CD4-positive, alpha-beta T cell treated with Interleukin-1 beta for 1 hour (primary cell): ENCODE data around the gene RGS17.
"Not testable (repeated sequence)": the region's sequence is repeated elsewhere in the genome, so short reads cannot be mapped to it uniquely, and the experiment has no call there.

Experiments used
- DNase-seq, 2 donors: peaks; one replicate each; pipeline ENCODE4 v3.0.0-alpha.2; 2020 to 2022

The RGS17 gene, protein sequence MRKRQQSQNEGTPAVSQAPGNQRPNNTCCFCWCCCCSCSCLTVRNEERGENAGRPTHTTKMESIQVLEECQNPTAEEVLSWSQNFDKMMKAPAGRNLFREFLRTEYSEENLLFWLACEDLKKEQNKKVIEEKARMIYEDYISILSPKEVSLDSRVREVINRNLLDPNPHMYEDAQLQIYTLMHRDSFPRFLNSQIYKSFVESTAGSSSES

GRCh38 chr6:153131037-153131981, at the start of gene RGS17:
TSS of gene RGS17 (minus strand) at chr6:153131282. CDS start at chr6:153044018, 87,264 bp downstream.
- DNase-seq, result peak; percentile 7 to 37

GRCh38 chr6:153172815-153173214, 41.7 kb upstream of the RGS17 start:
- no peak for DNase-seq

- DNase-seq, result no peak
Measured at GRCh38 chr6:153170511-153170910, 39.4 kb upstream of the RGS17 start.

GRCh38 chr6:153167907-153168306, 36.8 kb upstream of the RGS17 start:
- no peak for DNase-seq

GRCh38 chr6:153167061-153167891, 36.2 kb upstream of the RGS17 start:
- DNase-seq, result no peak

GRCh38 chr6:153162646-153163045, 31.6 kb upstream of the RGS17 start:
- no peak for DNase-seq

DNA sequence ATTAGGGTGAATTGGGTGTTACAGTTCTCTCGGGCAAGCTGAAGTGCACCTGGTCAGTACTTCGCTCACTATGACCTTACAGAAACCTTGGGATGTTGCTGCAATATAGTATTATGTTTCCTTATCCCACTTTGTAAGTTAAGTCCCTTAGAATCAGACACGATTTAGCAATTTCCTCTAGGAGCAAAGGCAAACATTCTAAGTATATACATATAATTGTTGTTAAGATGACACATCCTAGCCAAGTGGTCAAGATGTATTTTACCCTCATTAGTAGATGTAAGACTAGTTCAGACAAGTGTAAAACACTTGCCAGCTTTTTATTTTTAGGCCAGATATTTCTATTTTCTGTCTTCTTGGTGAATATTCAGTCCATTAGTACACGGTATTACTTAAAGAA, 31.1 kb upstream of the RGS17 start:
- no peak for DNase-seq

DNA sequence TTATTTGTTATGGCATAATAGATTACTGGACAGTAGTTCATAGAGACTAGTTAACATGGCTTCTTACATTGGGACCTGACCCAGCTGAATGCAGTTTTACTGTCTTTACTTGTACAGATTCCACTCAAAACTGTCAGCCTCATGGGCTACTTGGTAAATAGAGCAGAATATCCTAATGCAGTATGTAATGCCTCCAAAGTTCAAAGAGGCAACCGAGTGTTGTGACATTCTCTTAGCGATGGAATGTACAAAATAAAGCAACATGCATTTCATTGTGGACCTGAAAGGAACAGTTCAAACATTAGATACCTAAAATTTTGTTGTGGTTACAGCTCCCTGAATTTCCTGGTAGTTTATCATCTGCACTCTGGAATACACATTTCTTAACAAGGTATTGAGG, 29.1 kb upstream of the RGS17 start:
- no peak for DNase-seq

DNA sequence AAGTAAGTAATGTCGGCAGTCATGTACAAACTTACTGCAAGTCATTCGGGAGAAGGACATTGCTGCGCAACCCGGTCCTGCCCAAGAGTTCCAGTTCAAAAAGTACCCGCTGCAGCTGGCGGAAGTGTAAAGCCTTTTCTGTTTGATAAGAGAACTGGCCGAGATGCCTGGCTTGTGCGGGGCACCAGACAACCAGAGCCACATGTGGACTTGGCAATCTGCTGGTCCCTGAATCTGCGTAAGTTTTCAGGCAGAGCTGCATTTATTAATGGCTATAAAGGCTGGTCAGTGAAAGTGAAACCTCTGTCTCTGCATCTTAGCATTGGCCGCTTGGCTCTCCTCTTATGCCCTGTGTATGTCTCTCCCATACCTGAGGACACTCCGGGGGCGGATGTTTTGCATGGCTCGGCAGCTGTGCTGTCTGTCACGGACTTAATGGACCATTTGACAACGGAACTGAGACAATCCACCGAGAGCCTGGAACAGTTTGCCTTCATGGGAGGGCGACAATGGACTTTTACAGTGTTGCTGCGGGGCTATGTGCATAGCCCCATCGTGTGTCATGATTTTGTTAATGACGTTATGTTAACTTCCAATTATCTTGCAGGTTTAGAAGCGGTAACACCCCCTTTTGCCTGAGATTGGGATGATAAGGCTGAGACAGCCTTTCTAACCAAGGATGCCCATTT, 19.8 kb upstream of the RGS17 start:
- DNase-seq, result no peak

DNA sequence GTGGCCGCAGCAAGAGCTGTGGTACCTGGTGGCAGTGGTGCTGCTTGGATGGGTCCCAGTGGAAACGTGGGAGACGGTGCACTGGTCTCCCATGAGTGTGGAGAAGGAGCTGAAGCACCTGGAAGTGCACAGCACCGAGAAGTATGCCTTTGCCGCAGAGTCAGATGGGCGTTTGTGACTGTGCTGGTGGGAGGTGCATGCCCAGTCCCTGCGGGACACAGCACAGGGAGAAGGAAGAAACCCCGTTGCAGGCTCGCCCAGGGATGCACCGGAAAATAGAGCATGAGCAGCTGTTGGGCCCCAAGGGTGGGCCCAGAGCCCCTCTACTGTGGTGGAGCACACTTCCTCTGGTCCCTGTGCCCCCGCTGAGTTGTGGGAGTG, 19.3 kb upstream of the RGS17 start:
- DNase-seq, result no peak

- DNase-seq, result no peak
Measured at GRCh38 chr6:153149891-153150290, 18.8 kb upstream of the RGS17 start.

- no peak for DNase-seq
Measured at GRCh38 chr6:153146413-153146812, 15.3 kb upstream of the RGS17 start.

- no peak for DNase-seq
Measured at GRCh38 chr6:153145591-153145990, 14.5 kb upstream of the RGS17 start.

DNA sequence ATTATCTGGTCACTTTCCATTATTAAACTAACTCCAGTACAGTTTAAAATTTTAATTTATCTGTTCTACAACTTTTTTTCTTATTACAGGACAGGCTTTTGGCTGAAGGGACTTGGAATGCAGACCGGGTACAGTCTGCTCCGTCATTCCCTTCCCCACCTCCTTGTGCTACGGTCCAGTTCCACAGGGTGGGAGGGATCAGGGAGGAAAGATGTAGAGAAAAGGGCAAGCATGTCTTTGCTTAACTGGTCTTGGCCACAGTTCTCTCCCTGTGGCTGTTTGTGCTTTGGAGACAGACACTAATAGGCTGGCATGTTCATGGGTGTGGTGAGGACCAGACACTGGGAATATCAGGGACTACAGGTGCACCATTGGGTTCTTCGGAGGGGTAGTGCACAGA, 12.1 kb upstream of the RGS17 start:
- DNase-seq, result no peak

DNA sequence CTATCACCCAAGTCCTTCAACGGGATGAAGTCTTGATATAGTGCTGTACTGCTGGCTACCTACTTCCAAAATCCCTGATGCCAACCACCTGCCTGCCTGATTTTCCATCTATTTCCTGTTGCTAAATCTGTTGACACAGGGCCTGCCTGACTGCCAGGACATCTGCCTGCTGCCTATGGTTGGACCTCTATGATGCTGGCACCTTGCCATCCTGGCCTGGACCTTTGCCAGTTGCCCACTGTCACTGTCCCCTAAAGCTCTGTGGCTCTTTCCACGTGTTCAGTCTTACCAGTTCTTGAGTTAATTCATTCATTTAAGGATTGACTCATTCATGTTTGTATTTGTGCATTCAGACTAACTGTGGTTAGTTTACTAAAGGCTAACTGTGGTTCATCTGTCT, 9.2 kb upstream of the RGS17 start:
- no peak for DNase-seq

- no peak for DNase-seq
Measured at GRCh38 chr6:153138930-153139329, 7.8 kb upstream of the RGS17 start.

GRCh38 chr6:153135681-153136080, 4.6 kb upstream of the RGS17 start:
- no peak for DNase-seq

GRCh38 chr6:153133667-153134066, 2.6 kb upstream of the RGS17 start:
- DNase-seq, result not testable (repeated sequence)

GRCh38 chr6:153130515-153131036, 506 bp downstream of the RGS17 start:
- no peak for DNase-seq

DNA sequence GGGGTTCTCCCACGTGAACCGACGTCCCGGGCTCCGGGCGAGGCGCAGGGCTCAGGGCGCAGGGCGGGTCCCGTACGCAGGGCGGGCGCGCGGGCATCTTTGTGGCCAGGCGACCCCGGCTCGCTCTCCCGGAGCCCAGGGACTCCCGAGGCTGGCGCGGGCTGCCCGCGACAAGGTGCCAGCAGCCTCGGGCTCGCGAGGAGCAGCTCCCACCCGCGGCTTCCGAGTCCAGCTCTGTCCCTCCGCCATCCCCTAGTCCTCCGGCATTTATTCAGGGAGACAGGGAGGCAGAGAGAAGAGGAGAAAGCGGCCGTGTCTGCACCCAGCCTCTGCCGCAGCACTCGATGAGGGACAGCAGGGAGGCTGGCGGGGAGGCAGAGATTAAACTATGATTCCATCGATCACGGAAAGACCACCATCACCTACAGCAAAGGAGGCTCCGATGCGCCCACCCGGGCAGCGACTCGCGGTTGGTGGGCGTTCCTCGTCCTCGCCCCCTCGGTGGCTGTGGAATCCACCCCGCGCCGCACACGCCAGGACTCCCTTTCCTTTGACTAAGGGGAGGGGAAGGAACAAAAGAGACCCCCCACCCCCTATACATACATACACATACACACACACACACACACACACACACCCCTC, 1.1 kb downstream of the RGS17 start:
- no peak for DNase-seq

- DNase-seq, result no peak
Measured at GRCh38 chr6:153126218-153126617, 4.9 kb downstream of the RGS17 start.

GRCh38 chr6:153125032-153125431, 6.0 kb downstream of the RGS17 start:
- no peak for DNase-seq
